Kidney (tissue), 14 donors: ENCODE results near the gene PHYKPL. TPM values are rescaled to one million over a fixed set of nuclear protein-coding genes. Genes with fewer than 3 reads are reported as not detected.
A peak's percentile ranks its signal among the peaks of the same experiment; 100 is the strongest.

Experiments
- DNase-seq, 5 donors: peaks; one replicate each; pipeline ENCODE4 v3.0.0-alpha.2; 2013 to 2020
- FAIRE-seq: peaks from 2 replicates; lab custom pipeline; 2012; peaks lifted over from hg19 to GRCh38; lab: Jason Lieb, UNC
- H3K27ac ChIP-seq, 2 donors: one replicate each; pipeline ENCODE4 v1.7.0; 2013; ENCODE audit warnings: low read depth in 2 of 2, low read length in 2 of 2, inconsistent platforms in 1 of 2
- H3K27me3 ChIP-seq: one replicate; pipeline ENCODE4 v1.7.1; 2013; ENCODE audit warnings: low read length, inconsistent platforms; ENCODE audit not compliant: control insufficient read depth, insufficient read depth
- H3K36me3 ChIP-seq, 3 donors: one replicate each; pipeline versions ENCODE4 v1.7.0 to v1.7.1; 2013; ENCODE audit warnings: low read length in 3 of 3, control low read depth in 1 of 3, inconsistent platforms in 1 of 3; ENCODE audit not compliant: insufficient read depth in 3 of 3, control insufficient read depth in 2 of 3
- H3K4me1 ChIP-seq, 3 donors: one replicate each; pipeline versions ENCODE4 v1.7.0 to v1.7.1; 2013; ENCODE audit warnings: low read length in 3 of 3, inconsistent platforms in 1 of 3, low read depth in 1 of 3; ENCODE audit not compliant: control insufficient read depth in 2 of 3, insufficient read depth in 2 of 3
- H3K4me3 ChIP-seq, 3 donors: one replicate each; pipeline versions ENCODE4 v1.7.0 to v1.8.1; 2013; ENCODE audit warnings: low read length in 3 of 3, control low read depth in 1 of 3, inconsistent platforms in 1 of 3
- H3K9ac ChIP-seq, 3 donors: one replicate each; pipeline versions ENCODE4 v1.7.0 to v1.7.1; 2013; ENCODE audit warnings: low read length in 3 of 3, control low read depth in 1 of 3, inconsistent platforms in 1 of 3
- H3K9me3 ChIP-seq, 3 donors: one replicate each; pipeline versions ENCODE4 v1.7.0 to v1.7.1; 2013; ENCODE audit warnings: low read length in 3 of 3, control low read depth in 1 of 3, inconsistent platforms in 1 of 3; ENCODE audit not compliant: control insufficient read depth in 2 of 3, insufficient read depth in 1 of 3
- intact Hi-C: fragments of 100-400 bp; cut with DNase I; formaldehyde crosslinking; loops from one replicate; pipeline ENCODE4 v1.11.1; 2022
- polyA plus RNA-seq: library from polyadenylated mRNA; stranded (reverse); fragments of 350-450 nt; fragmentation: Illumina TruSeq; extraction: RNeasy Lipid Tissue Mini Kit (QIAGEN cat#74804); gene quantifications from one replicate; pipeline ENCODE4 v1.2.3, GENCODE V29; 2014; ENCODE audit warnings: low read depth, low replicate concordance; ENCODE audit not compliant: insufficient read depth
- total RNA-seq: library from RNA; stranded (reverse); fragmentation: NEBNext Ultra II Directional; extraction: Animal tissue kit (Norgen Biotek cat#: 25700); gene quantifications from one replicate; pipeline ENCODE4 v1.2.1, GENCODE V29; 2021
- TF ChIP-seq, protein P1 (sequence below): IDR thresholded peaks from 3 replicates; pipeline ENCODE4 v1.5.1; 2012; ENCODE audit warnings: mild to moderate bottlenecking, moderate library complexity, borderline replicate concordance; ENCODE audit not compliant: insufficient read depth; ENCODE audit errors: extremely low read depth
- donor health status: control.
- donor health status: control.
- donor health status: control.
- donor health status: control.
- donor health status: control.
- donor health status: DM: yes; HTN: yes; CAD: no.
- donor health status: Normal renal cell carcinoma (clear cell type).

The PHYKPL gene
- total and polyA plus RNA-seq, 2 donors from 2014 or later = 35.3 to 116 TPM

DNA sequence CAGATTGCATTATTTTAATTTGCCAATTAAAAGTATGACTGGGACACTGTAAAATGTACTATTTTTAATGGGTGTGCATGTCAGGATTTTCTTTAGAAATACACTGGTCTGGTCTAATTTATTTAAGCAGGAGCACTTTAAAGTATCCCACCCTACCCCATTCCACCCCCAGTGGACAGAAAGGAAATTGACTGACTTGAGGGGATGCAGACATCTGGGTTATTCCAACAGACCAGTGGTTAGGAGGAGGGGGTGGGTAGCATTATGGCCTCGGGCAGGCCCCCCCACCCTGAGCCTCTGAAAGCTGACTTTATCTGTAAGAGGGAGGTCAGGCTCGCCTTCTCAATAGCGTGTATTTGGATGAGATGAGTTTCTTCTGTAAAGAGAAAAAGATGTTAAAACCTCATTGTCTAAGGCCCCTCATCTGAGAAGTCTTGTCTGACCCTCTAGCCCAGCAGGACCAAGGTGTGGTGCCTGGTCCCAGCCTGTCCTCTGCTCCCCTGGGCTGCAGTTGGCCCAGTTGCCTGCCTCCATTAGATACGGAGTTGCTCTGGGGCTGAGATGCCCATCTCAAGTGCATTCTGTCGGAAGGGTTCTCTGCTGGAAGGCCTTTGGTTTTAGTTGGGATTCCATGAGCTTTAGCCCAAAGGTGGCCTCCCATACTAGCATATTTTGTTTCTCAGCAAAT is 23.9 kb downstream of the PHYKPL start:
- intact Hi-C loops = no loop called here
- no peaks in the 10 kb centered on the region for H3K9me3 ChIP-seq
- peaks cover 24 to 62% (median 54%) of the 10 kb centered on the region in 3 donors for H3K36me3 ChIP-seq
- no peak overlapping the region for H3K27ac ChIP-seq
- DNase-seq (peak in 2 of 5 donors; percentile 26 to 37), FAIRE-seq (no peak)
- H3K4me1 ChIP-seq = peaks cover 3 to 28% (median 26%) of the 10 kb centered on the region in 3 donors
- H3K9ac ChIP-seq = no peak overlapping the region
- H3K27me3 ChIP-seq = no peaks in the 10 kb centered on the region
- TF ChIP-seq, protein P1, sequence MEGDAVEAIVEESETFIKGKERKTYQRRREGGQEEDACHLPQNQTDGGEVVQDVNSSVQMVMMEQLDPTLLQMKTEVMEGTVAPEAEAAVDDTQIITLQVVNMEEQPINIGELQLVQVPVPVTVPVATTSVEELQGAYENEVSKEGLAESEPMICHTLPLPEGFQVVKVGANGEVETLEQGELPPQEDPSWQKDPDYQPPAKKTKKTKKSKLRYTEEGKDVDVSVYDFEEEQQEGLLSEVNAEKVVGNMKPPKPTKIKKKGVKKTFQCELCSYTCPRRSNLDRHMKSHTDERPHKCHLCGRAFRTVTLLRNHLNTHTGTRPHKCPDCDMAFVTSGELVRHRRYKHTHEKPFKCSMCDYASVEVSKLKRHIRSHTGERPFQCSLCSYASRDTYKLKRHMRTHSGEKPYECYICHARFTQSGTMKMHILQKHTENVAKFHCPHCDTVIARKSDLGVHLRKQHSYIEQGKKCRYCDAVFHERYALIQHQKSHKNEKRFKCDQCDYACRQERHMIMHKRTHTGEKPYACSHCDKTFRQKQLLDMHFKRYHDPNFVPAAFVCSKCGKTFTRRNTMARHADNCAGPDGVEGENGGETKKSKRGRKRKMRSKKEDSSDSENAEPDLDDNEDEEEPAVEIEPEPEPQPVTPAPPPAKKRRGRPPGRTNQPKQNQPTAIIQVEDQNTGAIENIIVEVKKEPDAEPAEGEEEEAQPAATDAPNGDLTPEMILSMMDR = no peak
- H3K4me3 ChIP-seq = no peak overlapping the region

DNA sequence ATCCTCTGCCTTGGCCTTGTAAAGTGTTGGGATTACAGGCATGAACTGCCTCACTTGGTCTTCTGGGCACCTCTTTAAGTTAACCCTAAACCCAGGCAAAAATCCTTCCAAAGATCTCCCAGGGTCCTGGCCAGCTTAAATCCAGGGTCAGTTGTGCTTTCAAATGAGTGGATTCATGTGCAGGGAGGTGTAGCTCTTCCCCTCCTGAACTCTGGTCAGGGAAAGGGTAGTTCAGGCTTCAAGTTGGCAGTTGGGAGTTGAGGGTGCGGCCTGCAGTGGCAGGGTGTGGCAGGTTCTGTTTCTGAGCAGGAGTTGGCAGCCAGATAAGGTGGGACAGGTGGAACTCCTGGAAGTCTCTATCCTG is 24.7 kb downstream of the PHYKPL start:
- H3K27ac ChIP-seq = no peak overlapping the region
- FAIRE-seq (no peak), DNase-seq (peak in 2 of 5 donors; percentile 16 to 32)
- intact Hi-C loops = no loop called here
- H3K36me3 ChIP-seq = peaks cover 24 to 62% (median 51%) of the 10 kb centered on the region in 3 donors
- no peak overlapping the region for H3K4me3 ChIP-seq
- H3K4me1 ChIP-seq = peaks cover 3 to 22% (median 20%) of the 10 kb centered on the region in 3 donors
- H3K27me3 ChIP-seq = no peaks in the 10 kb centered on the region
- TF ChIP-seq, protein P1 = no peak
- no peaks in the 10 kb centered on the region for H3K9me3 ChIP-seq
- no peak overlapping the region for H3K9ac ChIP-seq

DNA sequence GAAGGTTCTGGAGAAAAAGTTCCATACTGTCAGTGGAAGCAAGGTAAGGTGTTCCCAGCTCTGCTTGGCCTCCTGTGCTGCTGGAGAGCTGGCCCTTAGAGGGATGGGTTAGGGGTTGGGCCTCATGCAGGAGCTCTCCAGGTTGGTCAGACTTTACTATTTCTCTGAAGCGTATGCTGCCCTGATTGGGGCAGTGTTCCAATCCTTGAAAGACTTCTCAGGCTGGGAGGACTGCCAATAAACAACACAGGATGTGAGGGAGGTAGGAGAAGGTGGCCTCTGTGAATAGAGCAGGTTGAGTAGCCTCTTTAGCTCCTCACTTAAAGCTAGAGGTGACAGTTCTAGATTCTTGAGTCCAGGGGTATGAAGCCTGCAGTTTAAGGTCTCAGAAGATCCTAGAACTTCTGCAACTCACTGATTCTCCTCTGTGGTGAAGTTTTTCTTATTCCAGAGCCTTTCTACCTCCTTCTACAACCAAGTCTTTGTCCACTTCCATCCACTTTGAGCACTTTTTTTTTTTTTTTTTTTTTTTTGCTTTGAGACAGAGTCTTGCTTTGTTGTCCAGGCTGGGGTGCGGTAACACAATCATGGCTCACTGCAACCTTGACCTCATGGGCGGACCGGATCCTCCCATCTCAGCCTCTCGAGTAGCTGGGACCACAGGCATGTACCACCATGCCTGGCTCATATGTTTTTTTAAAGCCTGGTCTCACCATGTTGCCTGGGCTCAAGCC is 25.3 kb downstream of the PHYKPL start:
- H3K9me3 ChIP-seq = no peaks in the 10 kb centered on the region
- TF ChIP-seq, protein P1 = no peak
- intact Hi-C loops = no loop called here
- no peak overlapping the region for H3K9ac ChIP-seq
- FAIRE-seq = no peak
- H3K4me3 ChIP-seq = peak overlapping the region in 1 of 3 donors; percentile 16
- no peak overlapping the region for H3K27ac ChIP-seq
- peaks cover 3 to 16% (median 15%) of the 10 kb centered on the region in 3 donors for H3K4me1 ChIP-seq
- no peaks in the 10 kb centered on the region for H3K27me3 ChIP-seq
- peak in 2 of 5 donors; percentile 26 to 55 for DNase-seq
- peaks cover 21 to 58% (median 46%) of the 10 kb centered on the region in 3 donors for H3K36me3 ChIP-seq
